ENCODE results near the gene MAPT.

Gene MAPT

DNA sequence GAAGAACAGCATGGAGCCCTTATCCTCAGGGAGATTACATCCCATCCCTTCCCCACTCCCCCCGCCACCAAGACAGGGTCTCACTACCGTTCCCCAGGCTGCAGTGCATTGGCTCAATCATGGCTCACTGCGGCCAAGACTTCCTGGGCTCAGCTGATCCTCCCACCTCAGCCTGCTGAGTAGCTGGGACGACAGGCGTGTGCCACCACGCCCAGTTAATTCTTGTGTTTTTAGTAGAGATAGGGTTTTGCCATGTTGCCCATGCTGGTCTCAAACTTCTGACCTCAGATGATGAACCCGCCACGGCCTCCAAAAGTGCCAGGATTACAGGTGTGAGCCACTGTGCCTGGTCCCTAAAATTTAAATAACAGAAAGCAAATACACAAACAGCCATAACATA, 153.5 kb downstream of the MAPT start:
- 0 out of 2 replicates have a peak, but pooled peaks cover 6% of the 10 kb centered on the region for H3K79me2 ChIP-seq (ENCODE audit: low read length)
- no peak overlapping the region for H3K4me2 ChIP-seq (ENCODE audit: low read depth, low read length)
- no peaks in the 10 kb centered on the region for H3K9me2 ChIP-seq (replicated peaks; ENCODE audit: insufficient read depth, low read length)
- TF ChIP-seq EZH2 (optimal IDR thresholded peaks at IDR 0.05; ENCODE audit: low read depth, low read length) (no peak), EZH2phosphoT487 (IDR thresholded peaks at IDR 0.05; ENCODE audit: low read length) (no peak)
- TF ChIP-seq, protein P1, sequence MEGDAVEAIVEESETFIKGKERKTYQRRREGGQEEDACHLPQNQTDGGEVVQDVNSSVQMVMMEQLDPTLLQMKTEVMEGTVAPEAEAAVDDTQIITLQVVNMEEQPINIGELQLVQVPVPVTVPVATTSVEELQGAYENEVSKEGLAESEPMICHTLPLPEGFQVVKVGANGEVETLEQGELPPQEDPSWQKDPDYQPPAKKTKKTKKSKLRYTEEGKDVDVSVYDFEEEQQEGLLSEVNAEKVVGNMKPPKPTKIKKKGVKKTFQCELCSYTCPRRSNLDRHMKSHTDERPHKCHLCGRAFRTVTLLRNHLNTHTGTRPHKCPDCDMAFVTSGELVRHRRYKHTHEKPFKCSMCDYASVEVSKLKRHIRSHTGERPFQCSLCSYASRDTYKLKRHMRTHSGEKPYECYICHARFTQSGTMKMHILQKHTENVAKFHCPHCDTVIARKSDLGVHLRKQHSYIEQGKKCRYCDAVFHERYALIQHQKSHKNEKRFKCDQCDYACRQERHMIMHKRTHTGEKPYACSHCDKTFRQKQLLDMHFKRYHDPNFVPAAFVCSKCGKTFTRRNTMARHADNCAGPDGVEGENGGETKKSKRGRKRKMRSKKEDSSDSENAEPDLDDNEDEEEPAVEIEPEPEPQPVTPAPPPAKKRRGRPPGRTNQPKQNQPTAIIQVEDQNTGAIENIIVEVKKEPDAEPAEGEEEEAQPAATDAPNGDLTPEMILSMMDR (IDR thresholded peaks at IDR 0.05; ENCODE audit: low read length) = no peak
- H3K9ac ChIP-seq (ENCODE audit: low read length) = no peak overlapping the region
- H3K9me3 ChIP-seq (replicated peaks; ENCODE audit: insufficient read depth, low read length) = no peaks in the 10 kb centered on the region
- H3K4me3 ChIP-seq (ENCODE audit: low read length) = no peak overlapping the region
- H4K20me1 ChIP-seq (ENCODE audit: insufficient read depth, low read length) = no peaks in the 10 kb centered on the region
- 0 out of 2 replicates have a peak, but pooled peaks cover 4% of the 10 kb centered on the region for H3K36me3 ChIP-seq (replicated peaks; ENCODE audit: insufficient read depth, low read length)
- H3F3A ChIP-seq (ENCODE audit: insufficient read depth, low read length) = no peaks in the 10 kb centered on the region
- H3K27me3 ChIP-seq (replicated peaks; ENCODE audit: insufficient read depth, low read length) = no peaks in the 10 kb centered on the region
- no peak overlapping the region for H2AFZ ChIP-seq (ENCODE audit: low read length)
- H3K27ac ChIP-seq (ENCODE audit: low read length) = no peak overlapping the region
- no peaks in the 10 kb centered on the region for H3K4me1 ChIP-seq (ENCODE audit: low read length)
- DNase-seq = no peak

DNA sequence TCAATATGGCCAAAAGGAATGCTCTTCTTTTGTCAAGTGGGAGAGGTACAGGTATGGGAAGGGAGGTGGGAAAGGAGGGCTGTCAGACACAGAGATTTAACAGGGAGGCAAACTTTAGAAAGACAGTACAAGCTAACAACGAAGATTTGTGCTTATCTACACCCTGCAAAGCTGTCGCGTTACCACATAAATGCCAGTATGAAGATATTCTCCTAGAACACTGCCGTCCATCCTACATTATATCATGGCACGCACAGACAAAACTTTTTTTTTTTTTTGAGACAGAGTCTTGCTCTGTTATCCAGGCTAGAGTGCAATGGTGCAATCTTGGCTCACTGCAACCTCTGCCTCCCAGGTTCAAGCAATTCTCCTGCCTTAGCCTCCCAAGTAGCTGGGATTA, 155.3 kb downstream of the MAPT start:
- H3K4me1 ChIP-seq (ENCODE audit: low read length) = no peaks in the 10 kb centered on the region
- H4K20me1 ChIP-seq (ENCODE audit: insufficient read depth, low read length) = no peaks in the 10 kb centered on the region
- no peaks in the 10 kb centered on the region for H3F3A ChIP-seq (ENCODE audit: insufficient read depth, low read length)
- H3K9ac ChIP-seq (ENCODE audit: low read length) = no peak overlapping the region
- TF ChIP-seq, protein P1 (IDR thresholded peaks at IDR 0.05; ENCODE audit: low read length) = no peak
- no peak for TF ChIP-seq EZH2phosphoT487 (IDR thresholded peaks at IDR 0.05; ENCODE audit: low read length)
- TF ChIP-seq EZH2 (optimal IDR thresholded peaks at IDR 0.05; ENCODE audit: low read depth, low read length) = no peak
- no peak overlapping the region for H3K4me2 ChIP-seq (ENCODE audit: low read depth, low read length)
- H3K27ac ChIP-seq (ENCODE audit: low read length) = no peak overlapping the region
- no peak overlapping the region for H3K4me3 ChIP-seq (ENCODE audit: low read length)
- H3K79me2 ChIP-seq (ENCODE audit: low read length) = no peaks in the 10 kb centered on the region
- H3K9me3 ChIP-seq (replicated peaks; ENCODE audit: insufficient read depth, low read length) = no peaks in the 10 kb centered on the region
- no peaks in the 10 kb centered on the region for H3K27me3 ChIP-seq (replicated peaks; ENCODE audit: insufficient read depth, low read length)
- H3K9me2 ChIP-seq (replicated peaks; ENCODE audit: insufficient read depth, low read length) = no peaks in the 10 kb centered on the region
- no peak for DNase-seq
- no peak overlapping the region for H2AFZ ChIP-seq (ENCODE audit: low read length)
- 0 out of 2 replicates have a peak, but pooled peaks cover 4% of the 10 kb centered on the region for H3K36me3 ChIP-seq (replicated peaks; ENCODE audit: insufficient read depth, low read length)

DNA sequence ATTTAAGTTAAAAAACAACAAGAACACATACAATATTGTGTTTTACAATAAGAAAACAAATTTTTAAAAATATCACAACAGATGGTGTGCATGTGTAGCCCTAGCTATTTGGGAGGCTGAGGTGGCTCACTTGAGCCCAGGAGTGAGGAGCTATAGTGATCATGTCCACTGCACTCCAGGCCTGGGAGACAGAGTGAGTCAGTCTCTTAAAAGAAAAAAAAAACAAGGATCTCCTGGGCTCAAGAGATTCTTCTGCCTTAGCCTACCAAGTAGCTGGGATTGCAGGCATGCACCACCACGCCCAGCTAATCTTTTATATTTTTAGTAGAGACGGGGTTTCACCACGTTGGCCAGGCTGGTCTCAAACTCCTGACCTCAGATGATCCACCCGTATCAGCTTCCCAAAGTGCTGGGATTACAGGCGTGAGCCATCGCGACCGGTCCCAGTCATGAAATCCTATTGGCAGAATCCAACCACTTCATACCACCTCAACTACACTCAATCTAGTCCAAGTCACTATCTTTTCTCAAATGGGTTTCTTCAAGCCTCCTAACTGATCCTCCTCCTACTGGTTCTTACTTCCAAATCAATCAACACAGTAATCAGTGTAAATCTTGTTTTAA, 159.7 kb downstream of the MAPT start:
- peaks cover 4% of the 10 kb centered on the region; the same call in 1 of the 2 replicates for H3K36me3 ChIP-seq (replicated peaks; ENCODE audit: insufficient read depth, low read length)
- no peaks in the 10 kb centered on the region for H3F3A ChIP-seq (ENCODE audit: insufficient read depth, low read length)
- H4K20me1 ChIP-seq (ENCODE audit: insufficient read depth, low read length) = no peaks in the 10 kb centered on the region
- H3K27me3 ChIP-seq (replicated peaks; ENCODE audit: insufficient read depth, low read length) = no peaks in the 10 kb centered on the region
- no peak overlapping the region for H2AFZ ChIP-seq (ENCODE audit: low read length)
- no peaks in the 10 kb centered on the region for H3K9me2 ChIP-seq (replicated peaks; ENCODE audit: insufficient read depth, low read length)
- TF ChIP-seq, protein P1 (IDR thresholded peaks at IDR 0.05; ENCODE audit: low read length) = no peak
- TF ChIP-seq EZH2phosphoT487 (IDR thresholded peaks at IDR 0.05; ENCODE audit: low read length) = no peak
- no peak for TF ChIP-seq EZH2 (optimal IDR thresholded peaks at IDR 0.05; ENCODE audit: low read depth, low read length)
- H3K79me2 ChIP-seq (ENCODE audit: low read length) = peaks cover 20% of the 10 kb centered on the region
- no peak overlapping the region for H3K27ac ChIP-seq (ENCODE audit: low read length)
- no peak overlapping the region for H3K9ac ChIP-seq (ENCODE audit: low read length)
- H3K4me3 ChIP-seq (ENCODE audit: low read length) = no peak overlapping the region
- H3K4me2 ChIP-seq (ENCODE audit: low read depth, low read length) = no peak overlapping the region
- no peaks in the 10 kb centered on the region for H3K9me3 ChIP-seq (replicated peaks; ENCODE audit: insufficient read depth, low read length)
- DNase-seq = no peak
- H3K4me1 ChIP-seq (ENCODE audit: low read length) = no peaks in the 10 kb centered on the region
